Activated naive CD4-positive, alpha-beta T cell treated with anti-CD3 and anti-CD28 coated beads, Interleukin-2, amount 50 U/mL, for 16 hours (primary cell): ENCODE results near the gene DEGS1.

Source experiments
- DNase-seq: peaks from one replicate; pipeline ENCODE4 v3.0.0-alpha.2; 2020

DEGS1 gene

DNA sequence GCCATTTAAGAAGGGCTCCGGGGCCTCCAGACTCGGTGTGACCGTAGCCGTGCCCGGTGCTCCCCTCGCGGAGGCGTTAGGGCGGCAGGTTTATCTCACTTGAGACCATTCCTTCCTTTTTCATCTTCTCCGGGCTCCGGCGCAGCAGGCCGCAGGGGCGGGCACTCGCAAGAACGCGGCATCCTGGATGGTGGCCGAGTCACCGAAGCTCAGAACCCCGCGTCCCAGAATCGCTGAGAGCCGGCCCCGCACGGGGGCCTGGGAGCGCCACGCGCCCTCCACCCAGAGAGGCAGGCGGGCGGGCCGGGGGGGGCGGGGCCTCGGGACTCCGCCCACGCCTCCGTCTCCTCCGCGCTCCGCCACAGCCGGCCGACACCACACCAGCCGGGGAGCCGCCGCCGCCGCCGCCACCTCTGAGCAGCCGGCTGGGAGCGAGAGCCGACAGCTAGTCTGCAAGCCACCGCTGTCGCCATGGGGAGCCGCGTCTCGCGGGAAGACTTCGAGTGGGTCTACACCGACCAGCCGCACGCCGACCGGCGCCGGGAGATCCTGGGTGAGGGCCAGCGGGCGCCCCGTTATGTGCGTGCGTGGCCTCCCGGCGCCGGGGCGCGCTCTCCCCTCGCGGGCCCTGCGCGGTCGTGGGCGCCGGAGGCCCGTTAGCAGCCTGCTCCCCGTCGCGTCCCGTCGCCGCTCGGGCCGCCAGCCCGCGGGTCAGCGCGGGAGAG, at the start of gene DEGS1:
TSS of gene DEGS1 (plus strand) at position 375 of the 725 bp plus-strand sequence. CDS start at position 472, 97 bp downstream.
- peak; percentile 81 for DNase-seq

DNA sequence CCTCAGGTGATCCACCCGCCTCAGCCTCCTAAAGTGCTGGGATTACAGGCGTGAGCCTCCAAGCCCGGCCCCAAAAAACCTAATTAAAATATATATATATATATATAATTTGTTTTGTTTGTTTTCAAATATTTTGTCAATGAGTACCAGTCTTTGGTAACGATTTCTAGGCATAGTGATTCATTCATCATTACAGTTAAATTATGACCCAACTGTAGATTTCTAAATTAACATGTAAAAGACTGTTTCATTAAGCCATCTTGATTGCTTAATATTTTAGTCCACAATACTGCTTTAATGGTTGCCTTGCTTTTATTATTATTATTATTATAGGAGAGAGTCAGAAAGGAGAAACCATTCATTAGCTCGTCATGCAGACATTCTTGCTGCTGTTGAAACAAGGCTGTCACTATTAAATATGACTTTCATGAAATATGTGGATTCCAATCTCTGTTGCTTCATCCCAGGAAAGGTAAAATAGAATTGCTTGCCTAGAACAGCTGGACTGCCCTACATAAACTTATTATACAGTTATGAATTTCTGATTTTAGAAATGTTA, 49.2 kb upstream of the DEGS1 start:
- no peak for DNase-seq

DNA sequence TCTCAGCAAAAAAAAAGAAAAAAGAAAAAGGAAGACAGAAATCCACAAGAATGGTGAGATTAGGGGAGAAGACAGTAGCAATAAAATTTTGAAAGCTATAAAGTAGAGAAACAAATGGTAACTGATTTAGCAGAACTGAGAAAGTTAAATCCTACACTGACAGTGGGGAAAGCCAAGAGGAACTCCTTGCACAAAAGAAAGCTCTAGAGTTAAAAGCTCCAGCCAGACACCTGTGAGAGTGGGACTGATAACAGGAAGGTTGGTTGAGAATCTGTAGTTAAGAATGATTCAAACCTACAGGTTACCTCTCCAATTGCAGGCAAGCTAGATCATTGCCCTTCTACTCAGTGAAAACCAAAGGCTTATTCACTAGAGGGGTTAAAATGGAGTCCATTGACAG, 45.5 kb upstream of the DEGS1 start:
- no peak for DNase-seq

DNA sequence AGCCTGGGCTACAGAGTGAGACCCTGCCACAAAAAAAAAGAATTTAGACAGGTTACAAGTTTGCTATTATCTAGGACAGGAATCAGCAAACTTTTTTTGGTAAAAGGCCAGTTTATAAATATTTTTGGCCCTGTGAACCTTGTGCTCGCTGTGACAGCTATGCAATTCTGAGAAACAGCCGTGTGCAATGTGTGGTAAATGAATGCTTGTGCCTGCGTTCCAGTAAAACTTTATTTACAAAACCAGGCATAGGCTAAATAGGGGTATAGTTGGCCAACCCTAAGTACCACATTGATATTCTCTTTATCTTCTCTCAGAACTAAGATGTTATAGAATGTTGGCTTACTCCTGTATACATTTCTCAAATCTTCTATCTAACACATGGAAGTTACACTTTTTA, 44.8 kb upstream of the DEGS1 start:
- no peak for DNase-seq

DNA sequence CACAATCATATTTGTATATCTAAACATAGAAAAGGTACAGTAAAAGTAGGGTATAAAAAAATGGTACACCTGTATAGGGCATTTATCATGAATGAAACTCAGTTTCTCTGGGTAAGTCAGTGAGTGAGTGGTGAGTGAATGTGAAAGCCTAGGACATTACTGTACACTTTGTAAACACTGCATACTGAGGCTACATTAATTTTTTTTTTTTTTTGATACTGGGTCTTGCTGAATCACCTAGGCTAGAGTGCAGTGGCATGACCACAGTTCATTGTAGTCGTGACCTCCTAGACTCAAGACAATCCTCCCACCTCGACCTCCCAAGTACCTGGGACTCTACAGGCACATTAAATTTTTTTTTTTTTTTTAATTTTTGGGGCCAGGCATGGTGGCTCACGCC, 41.3 kb upstream of the DEGS1 start:
- DNase-seq = no peak

DNA sequence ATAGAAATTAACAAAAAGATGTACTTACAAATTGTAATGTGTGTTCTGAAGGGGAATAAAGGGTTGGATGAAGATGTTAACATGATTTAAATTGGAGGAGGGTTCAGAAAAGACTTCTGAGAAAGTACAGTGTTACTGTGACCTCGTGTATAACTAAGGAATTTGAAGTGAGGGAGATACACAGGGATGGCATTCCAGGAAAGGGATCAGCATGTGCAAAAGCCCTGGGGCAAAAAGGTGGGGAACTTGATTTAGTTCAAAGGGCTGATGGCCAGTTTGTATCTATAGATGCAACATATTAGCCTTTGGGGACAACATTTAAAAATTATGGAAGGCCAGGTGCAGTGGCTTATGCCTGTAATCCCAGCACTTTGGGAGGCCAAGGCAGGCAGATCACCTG, 33.3 kb upstream of the DEGS1 start:
- DNase-seq = no peak

DNA sequence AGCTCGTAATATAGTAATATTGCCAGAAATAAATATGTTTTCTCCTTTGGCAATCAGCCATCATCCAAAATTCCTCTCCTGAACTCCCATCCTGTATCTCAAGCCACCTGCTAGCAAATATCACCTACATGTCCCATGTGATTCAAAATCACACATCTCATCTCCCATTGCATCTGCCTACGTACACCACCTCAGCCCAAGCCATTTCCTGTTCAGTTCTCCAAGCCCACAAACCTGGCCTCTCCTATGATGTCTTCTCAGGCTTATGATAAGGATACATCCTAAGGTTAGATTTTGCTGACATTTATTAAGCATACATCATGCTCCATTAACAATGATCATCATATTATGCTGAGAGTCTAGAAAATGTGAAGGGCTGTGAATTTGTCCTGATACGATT, 31.9 kb upstream of the DEGS1 start:
- no peak for DNase-seq

DNA sequence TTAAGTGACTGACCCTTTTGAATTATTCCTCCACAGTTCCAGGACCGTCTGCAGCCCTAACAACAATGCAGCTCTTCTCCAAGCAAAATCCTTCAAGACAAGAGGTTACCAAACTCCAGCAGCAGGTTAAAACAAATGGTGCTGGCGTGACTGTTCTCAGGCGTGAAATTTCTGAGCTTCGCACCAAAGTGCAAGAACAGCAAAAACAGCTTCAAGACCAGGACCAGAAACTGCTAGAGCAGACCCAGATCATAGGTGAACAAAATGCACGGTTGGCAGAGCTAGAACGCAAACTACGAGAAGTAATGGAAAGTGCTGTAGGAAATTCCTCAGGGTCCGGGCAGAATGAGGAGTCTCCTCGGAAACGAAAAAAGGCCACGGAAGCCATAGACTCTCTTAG, 25.7 kb upstream of the DEGS1 start:
- DNase-seq = no peak

DNA sequence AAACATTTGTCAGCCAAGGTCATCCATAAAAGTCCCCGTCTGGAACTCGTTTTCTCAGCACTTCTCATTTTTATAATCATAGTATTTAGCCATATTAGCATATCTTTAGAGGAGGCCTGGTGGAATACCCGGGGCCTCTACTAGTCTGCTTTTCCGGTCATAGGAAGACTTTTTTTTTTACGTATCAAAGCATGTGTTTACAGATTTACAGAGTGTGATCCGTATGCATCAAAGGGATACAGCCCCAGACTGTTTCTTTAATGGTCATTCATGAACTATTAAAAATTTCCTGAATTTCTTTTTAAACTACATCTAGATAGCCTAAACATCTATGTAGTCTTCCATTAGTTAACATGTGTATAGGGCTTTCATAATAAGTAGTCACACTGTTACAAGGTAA, 23.5 kb upstream of the DEGS1 start:
- no peak for DNase-seq

DNA sequence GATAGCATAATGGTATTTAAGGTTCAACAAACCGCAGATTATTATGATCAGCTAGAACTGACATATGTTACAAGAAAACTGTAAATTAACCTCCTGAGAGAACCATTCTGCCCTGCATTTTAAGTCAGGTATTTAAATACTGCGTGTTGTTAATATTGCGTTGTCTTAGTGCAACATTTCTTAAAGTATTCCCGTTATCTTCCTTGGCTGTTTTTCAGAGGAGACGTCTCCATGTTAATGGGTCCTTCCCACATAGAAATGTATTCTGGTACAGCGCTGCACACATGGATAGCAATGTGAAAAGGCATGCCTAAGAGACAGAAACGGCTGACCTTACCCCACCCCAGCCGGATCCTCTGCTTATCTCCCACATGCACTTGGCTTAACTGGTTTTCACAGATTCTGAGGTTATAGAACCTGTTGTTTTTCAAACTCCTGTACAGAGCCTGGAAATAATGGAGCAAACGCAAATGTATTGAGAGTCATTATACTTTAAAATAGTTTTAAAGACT, 22.8 kb upstream of the DEGS1 start:
- no peak for DNase-seq

DNA sequence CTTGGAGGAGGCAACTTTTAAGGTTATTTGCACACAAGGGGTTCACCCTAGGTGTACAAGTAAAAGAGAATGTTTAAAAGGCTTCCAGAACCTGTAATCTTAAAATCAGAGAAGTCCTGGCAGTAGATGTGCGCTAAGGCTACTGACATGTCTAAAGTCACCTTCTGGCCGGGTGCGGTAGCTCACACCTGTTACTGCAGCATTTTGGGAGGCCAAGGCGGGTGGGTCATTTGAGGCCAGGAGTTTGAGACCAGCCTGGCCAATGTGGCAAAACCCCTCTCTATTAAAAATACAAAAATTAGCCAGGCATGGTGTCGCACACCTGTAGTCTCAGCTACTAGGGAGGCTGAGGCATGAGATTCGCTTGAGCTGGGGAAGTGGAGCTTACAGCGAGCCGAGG, 20.3 kb upstream of the DEGS1 start:
- no peak for DNase-seq

DNA sequence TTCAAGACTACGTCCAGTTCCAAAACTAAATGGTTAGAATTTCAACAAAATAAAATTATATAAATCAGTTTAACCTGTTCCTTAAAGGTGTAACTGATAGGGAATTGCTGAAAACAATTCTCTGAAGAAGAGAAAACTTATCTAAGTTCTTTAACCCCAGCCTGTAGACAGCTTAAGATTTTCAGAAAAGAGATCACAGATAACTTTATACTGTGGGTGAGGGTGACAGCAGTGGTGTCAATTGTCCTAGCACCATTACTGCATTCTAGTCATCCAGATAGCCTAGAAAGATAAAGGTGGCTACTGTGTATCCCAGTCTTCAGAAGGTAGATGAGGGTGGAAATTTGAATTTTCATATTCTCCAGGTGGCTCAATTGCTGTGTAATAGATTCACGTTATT, 19.7 kb upstream of the DEGS1 start:
- DNase-seq = no peak

DNA sequence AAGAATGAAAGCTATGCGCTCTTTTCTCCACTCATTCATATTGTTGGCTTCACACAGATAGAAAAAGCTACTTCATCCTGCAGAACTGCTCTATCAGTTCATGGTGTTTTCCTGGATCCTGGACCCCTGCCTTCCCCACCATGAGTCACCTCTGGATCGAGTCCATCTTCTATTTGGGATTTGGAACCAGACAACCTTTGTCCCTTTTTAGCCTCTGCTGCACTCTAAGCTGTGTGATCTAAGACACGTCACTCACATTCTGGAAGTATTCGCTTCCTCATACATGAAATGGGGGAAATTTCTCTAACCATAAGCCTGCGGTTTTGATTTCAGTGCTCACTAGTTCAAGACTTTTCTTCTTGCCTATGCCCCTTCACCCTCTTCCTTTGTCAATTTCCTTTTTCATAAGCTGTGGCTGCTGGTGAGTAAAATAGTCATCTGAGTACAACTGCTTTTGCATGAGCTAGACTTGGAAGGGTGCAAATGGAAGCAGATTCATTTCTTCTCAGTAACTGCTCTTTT, 14.1 kb upstream of the DEGS1 start:
- DNase-seq = no peak

DNA sequence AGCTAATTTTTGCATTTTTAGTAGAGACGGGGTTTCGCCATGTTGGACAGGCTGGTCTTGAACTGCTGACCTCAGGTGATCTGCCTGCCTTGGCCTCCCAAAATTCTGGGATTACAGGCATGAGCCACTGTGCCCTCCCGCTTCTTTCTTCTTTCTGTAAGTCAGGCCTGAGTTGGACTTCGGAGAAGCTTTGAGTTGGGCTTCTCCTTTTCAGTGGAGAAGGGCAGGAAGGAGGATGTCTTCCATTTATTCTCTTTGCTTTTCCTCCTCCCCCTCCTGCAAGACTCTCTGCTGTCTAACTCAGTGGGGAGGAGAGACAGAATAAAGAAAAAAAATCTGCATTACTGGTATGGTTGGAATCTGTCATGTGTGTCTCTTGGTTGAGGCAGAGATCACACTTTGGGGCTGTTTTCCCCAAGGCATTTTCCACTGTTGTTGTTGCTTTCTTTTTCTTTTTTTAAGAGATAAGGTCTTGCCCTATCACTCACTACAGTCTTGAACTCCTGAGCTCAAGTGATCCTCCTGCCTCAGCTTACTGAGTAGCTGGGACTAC, 13.2 kb upstream of the DEGS1 start:
- DNase-seq = no peak

DNA sequence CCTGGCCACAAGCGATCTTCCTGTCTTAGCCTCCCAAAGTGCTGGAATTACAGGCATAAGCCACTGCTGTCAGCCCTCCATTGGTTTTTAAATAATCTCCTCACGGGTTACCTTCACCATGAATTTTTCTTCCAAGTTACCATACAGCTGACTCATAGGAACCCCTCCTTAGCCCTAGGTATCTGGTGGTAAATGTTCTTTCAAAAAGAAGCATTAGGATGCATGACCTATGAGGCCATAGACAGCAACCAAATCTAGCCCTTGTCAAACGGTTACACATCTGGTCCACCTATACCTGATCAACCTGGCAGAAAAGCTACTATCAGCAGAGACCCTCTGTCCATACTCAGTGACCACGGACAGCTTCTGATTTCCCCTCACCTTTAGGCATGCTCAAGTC, 12.7 kb upstream of the DEGS1 start:
- no peak for DNase-seq

DNA sequence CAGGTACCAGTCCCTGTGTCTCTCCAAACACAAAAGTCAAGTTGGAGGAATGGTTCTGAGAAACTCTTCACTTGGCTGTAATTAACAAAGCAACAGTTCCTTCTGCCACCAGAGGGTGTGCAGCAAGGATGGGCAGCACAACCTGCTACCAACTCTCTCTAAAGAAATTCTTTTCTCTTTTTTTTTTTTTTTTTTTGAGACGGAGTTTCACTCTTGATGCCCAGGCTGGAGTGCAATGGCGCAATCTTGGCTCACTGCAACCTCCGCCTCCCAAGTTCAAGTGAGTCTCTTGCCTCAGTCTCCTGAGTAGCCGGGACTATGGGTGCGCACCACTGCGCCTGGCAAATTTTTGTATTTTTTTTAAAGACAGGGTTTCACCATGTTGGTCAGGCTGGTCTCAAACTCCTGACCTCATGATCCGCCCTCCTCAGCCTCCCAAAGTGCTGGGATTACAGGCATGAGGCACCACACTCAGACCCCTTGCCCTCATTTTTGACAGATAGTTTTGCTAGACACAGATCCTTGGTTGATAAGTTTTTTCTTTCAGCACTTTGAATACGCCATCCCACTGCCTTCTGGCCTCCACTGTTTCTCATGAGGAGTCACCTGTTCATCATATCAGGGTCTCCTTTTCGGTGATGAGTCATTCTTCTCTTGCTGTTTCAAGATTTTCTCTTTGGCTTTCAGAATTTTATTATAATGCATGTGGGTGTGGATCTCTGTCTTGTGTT, 12.1 kb upstream of the DEGS1 start:
- DNase-seq = peak; percentile 18

DNA sequence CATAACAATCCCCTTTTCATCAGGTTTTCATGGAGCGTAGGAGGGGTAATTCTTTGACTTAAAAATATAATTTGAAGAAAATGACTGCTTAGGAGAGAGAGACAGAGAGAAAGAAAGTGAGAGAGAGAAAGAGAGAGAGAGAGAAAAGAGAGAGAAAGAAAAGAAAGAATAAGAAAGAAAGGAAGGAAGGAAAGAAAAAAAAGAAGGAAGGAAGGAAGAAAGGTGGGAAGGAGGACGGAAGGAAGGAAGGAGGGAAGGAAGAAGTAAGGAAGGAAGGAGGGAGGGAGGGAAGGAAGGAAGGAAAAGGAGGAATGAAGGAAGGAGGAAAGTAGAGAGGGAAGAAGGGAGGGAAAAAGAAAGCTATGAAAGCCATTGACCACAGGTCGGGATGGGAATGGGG, 10.8 kb upstream of the DEGS1 start:
- DNase-seq = no peak

DNA sequence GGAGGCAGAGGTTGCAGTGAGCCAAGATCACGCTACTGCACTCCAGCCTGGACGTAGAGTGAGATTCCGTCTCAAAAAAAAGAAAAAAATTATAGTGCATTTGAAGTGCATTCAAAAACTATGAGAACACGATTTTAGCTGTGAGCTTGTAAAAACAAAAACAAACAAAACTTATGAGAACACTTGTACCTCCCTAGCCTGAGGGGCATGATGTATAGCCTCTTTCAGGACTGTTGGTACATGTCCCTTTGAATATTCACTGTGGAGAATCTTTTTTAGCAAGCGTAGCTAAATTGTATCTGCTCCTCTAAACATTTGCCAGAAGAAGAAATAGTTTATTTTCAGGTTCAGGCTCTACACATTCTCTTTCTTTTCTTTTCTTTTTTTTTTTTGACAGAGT, 9.5 kb upstream of the DEGS1 start:
- no peak for DNase-seq

DNA sequence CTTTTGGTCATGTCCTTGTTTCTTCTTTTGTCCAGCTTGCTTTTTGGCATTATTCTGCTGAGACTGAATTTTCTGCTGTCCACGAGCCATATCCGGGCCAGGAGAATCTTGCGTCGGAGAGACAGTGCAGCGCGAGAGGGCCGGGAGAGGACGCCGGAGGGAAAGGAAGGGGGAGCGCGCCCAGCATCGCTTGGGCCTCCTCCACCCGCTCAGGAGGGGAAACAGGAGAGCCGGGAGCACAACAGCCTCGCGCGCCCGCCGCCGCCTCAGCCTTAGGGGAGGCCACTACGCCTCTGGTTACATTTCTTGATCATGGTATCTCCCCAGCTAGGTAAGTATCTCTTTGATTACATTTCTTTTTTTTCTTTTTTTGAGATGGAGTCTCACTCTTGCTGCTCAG, 7.4 kb upstream of the DEGS1 start:
- DNase-seq = peak; percentile 48

DNA sequence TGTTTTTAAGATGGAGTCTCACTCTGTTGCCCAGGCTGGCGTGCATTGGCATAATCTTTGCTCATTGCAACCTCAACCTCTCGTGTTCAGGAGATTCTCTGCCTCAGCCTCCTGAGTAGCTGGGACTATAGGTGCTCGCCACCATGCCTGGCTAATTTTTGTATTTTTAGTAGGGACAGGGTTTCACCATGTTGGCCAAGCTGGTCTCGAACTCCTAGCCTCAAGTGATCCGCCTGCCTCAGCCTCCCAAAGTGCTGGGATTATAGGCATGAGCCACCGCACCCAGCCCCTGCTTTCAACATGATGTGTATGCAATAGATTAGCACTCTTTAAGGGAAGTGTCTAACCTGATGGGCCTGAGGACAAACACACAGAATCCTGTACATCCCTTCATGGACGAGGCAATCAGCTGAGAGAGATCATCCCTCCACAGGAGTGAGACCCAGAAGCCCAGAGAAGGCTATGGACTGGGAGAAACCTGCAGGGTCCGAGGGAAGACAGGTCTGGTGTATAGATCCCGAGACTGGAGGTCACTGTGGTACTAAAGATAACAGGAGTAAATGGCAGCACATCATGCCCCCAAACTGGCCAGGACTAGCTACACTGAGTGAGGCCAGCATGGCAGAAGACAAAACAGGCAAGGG, 5.6 kb upstream of the DEGS1 start:
- DNase-seq = no peak

DNA sequence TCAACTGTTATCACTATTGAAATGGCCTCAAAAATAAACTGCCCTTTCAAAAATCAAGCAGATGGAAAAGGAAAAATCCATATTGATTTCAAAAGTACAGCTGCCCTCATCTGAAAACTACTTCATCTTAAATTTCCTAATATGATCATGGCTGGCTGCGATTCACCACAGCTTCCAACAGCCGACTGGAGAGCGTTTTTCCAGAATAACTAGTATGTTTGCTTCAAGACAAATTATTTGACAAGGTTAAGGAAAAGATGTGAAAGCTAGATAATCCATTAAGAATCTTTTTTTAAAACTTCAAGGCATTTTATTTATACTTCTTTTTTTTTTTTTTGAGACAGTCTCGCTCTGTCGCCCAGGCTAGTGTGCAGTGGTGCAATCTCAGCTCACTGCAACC, 4.1 kb upstream of the DEGS1 start:
- DNase-seq = no peak

DNA sequence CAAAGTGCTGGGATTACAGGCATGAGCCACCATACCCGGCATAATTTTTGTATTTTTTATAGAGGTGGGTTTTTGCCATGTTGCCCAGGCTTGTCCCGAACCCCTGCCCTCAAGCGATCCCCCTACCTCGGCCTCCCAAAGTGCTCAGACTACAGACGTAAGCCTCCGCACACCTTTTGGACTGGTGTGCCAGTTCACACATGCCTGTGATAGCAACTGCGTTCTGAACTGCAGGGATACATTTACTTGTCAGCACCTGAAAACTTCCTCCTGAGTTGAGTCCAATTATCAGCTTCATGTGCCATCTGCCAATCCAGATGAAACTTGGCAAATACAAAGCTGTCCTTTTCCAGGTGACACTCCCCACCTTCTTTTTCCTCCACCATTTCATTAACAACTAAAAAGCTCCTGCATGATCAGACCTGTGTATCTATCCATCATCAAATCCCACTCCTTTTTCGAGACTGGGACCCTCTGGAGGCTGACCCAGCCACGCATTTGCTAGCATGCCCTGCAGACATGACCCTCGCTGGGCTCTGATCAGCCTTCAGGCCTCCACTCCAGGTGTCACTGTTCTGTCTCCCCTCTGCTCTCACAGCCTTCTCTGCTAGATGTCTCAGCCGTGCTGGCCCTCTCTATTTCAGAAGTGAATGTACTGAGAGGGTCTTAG, 2.1 kb upstream of the DEGS1 start:
- no peak for DNase-seq

DNA sequence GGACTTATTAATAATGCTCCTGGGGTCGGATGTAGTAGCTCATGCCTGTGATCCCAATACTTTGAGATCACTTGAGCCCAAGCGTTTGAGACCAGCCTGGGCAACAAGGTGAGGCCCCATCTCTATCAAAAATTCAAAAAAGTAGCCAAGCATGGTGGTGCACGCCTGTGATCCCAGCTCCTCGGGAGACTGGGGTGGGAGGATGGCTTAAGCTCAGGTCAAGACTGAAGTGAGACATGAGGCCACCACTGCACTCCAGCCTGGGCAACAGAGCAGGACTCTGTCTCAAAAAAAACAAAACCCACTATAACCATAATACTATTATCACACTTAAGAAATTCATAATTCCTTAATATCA, 1.6 kb upstream of the DEGS1 start:
- DNase-seq = no peak
